GM12801 (cell line): Measurements from ENCODE around the gene AJM1.

Source experiments
- CTCF ChIP-seq: IDR thresholded peaks from one replicate; pipeline ENCODE4 v1.5.1; 2011; ENCODE audit warnings: control low read depth; ENCODE audit not compliant: insufficient read length; ENCODE audit errors: extremely low read depth

The AJM1 gene

GRCh38 chr9:136851941-136852663 is 9.8 kb downstream of the AJM1 start, which contains the start of gene MAMDC4:
Gene MAMDC4 (plus strand): TSS chr9:136852346. CDS start chr9:136852417, 71 bp downstream.
- no peak for TF ChIP-seq CTCF

- TF ChIP-seq CTCF, result no peak
Measured at GRCh38 chr9:136852664-136853595, 10.7 kb downstream of the AJM1 start.

- no peak for TF ChIP-seq CTCF
Measured at GRCh38 chr9:136853596-136854112, 11.4 kb downstream of the AJM1 start.

GRCh38 chr9:136854113-136854841 is 12.0 kb downstream of the AJM1 start:
- TF ChIP-seq CTCF, result no peak

GRCh38 chr9:136854842-136855460 is 12.7 kb downstream of the AJM1 start:
- TF ChIP-seq CTCF, result no peak

- TF ChIP-seq CTCF, result no peak
Measured at GRCh38 chr9:136855461-136856078, 13.3 kb downstream of the AJM1 start.
